GM12878 (cell line): ENCODE measurements around the gene GRB10.

ENCODE experiments used
- NR2C2 ChIP-seq: IDR thresholded peaks from 2 replicates; pipeline ENCODE4 v1.6.1; 2011; ENCODE audit warnings: borderline replicate concordance, low read depth; ENCODE audit not compliant: control insufficient read depth, insufficient read length
- TAF1 ChIP-seq: IDR thresholded peaks from 2 replicates; pipeline ENCODE4 v1.6.1; 2011; ENCODE audit warnings: mild to moderate bottlenecking, low read depth, low read length, borderline replicate concordance

- TF ChIP-seq NR2C2 (no peak), TAF1 (no peak)
Observed at GRCh38 chr7:50757703-50758390, 24.8 kb downstream of the GRB10 start.
